H9 (cell line): Measurements from ENCODE around the gene KDM5B. TPM values are rescaled to one million over a fixed set of nuclear protein-coding genes. Genes with fewer than 3 reads are reported as not detected.

ENCODE experiments used
- DNase-seq: peaks from one replicate; pipeline ENCODE4 v3.0.0-alpha.2; 2017
- H2AFZ ChIP-seq: one replicate; pipeline ENCODE4 v1.6.1; 2013; ENCODE audit warnings: mild to moderate bottlenecking, low read length, control low read depth, moderate library complexity
- H2AK5ac ChIP-seq: 2 replicates; pipeline ENCODE4 v1.6.1; 2013; ENCODE audit warnings: low read length, control low read depth, mixed read lengths; ENCODE audit not compliant: insufficient read length
- H2BK120ac ChIP-seq: one replicate; pipeline ENCODE4 v1.6.1; 2013; ENCODE audit warnings: low read depth, mild to moderate bottlenecking, low read length, control low read depth, inconsistent platforms; ENCODE audit not compliant: poor library complexity, severe bottlenecking
- H2BK12ac ChIP-seq: 2 replicates; pipeline ENCODE4 v1.6.1; 2013; ENCODE audit warnings: low read length, control low read depth, mixed read lengths, low read depth; ENCODE audit not compliant: insufficient read length
- H2BK15ac ChIP-seq: 2 replicates; pipeline ENCODE4 v1.6.1; 2013; ENCODE audit warnings: low read depth, low read length, control low read depth
- H2BK20ac ChIP-seq: one replicate; pipeline ENCODE4 v1.6.1; 2013; ENCODE audit warnings: low read depth, mild to moderate bottlenecking, low read length, control low read depth, inconsistent platforms; ENCODE audit not compliant: poor library complexity, severe bottlenecking
- H2BK5ac ChIP-seq: 2 replicates; pipeline ENCODE4 v1.6.1; 2013; ENCODE audit warnings: low read length, control low read depth, mixed read lengths; ENCODE audit not compliant: insufficient read length
- H3K14ac ChIP-seq: 2 replicates; pipeline ENCODE4 v1.6.1; 2013; ENCODE audit warnings: low read length, control low read depth; ENCODE audit not compliant: insufficient read depth
- H3K18ac ChIP-seq: 2 replicates; pipeline ENCODE4 v1.6.1; 2013; ENCODE audit warnings: low read depth, mild to moderate bottlenecking, mixed read lengths, low read length, control low read depth; ENCODE audit not compliant: insufficient read length
- H3K23ac ChIP-seq: 2 replicates; pipeline ENCODE4 v1.6.1; 2013; ENCODE audit warnings: low read length, control low read depth, mixed read lengths, low read depth; ENCODE audit not compliant: insufficient read length
- H3K23me2 ChIP-seq: 2 replicates; pipeline ENCODE4 v1.6.1; 2013; ENCODE audit warnings: low read depth, mild to moderate bottlenecking, mixed read lengths, low read length, control low read depth; ENCODE audit not compliant: insufficient read length, poor library complexity, severe bottlenecking
- H3K27ac ChIP-seq: 2 replicates; pipeline ENCODE4 v1.5.1; 2013; ENCODE audit warnings: low read length, control low read depth, mixed read lengths, low read depth; ENCODE audit not compliant: insufficient read length
- H3K27me3 ChIP-seq: 2 replicates; pipeline ENCODE4 v1.6.1; 2013; ENCODE audit warnings: low read length, control low read depth, inconsistent platforms; ENCODE audit not compliant: insufficient read depth
- H3K4ac ChIP-seq: 2 replicates; pipeline ENCODE4 v1.6.1; 2013; ENCODE audit warnings: low read depth, mild to moderate bottlenecking, control low read depth, inconsistent platforms, low read length, moderate library complexity
- H3K4me1 ChIP-seq: 2 replicates; pipeline ENCODE4 v1.6.1; 2013; ENCODE audit warnings: low read length, control low read depth, inconsistent platforms; ENCODE audit not compliant: insufficient read depth
- H3K4me2 ChIP-seq: 2 replicates; pipeline ENCODE4 v1.6.1; 2013; ENCODE audit warnings: low read length, control low read depth, mixed read lengths; ENCODE audit not compliant: insufficient read length, insufficient read depth
- H3K56ac ChIP-seq: 2 replicates; pipeline ENCODE4 v1.6.1; 2013; ENCODE audit warnings: low read depth, mild to moderate bottlenecking, mixed read lengths, low read length, control low read depth; ENCODE audit not compliant: insufficient read length
- H3K79me1 ChIP-seq: 2 replicates; pipeline ENCODE4 v1.6.1; 2013; ENCODE audit warnings: low read depth, mild to moderate bottlenecking, moderate library complexity, low read length, control low read depth, inconsistent platforms; ENCODE audit not compliant: insufficient read depth, poor library complexity, severe bottlenecking
- H3K79me2 ChIP-seq: 2 replicates; pipeline ENCODE4 v1.6.1; 2013; ENCODE audit warnings: low read length, control low read depth, inconsistent platforms; ENCODE audit not compliant: insufficient read depth
- H3K9ac ChIP-seq: 2 replicates; pipeline ENCODE4 v1.6.1; 2013; ENCODE audit warnings: low read length, control low read depth, mixed read lengths; ENCODE audit not compliant: insufficient read length; ENCODE audit errors: extremely low read depth
- H3K9me3 ChIP-seq: one replicate; pipeline ENCODE4 v1.6.1; 2013; ENCODE audit warnings: low read depth, low read length, inconsistent platforms; ENCODE audit not compliant: control insufficient read depth
- H3T11ph ChIP-seq: one replicate; pipeline ENCODE4 v1.6.1; 2013; ENCODE audit warnings: mild to moderate bottlenecking, low read length, control low read depth, inconsistent platforms
- H4K20me1 ChIP-seq: one replicate; pipeline ENCODE4 v1.6.1; 2013; ENCODE audit not compliant: control insufficient read depth, insufficient read length, insufficient read depth
- H4K5ac ChIP-seq: 2 replicates; pipeline ENCODE4 v1.6.1; 2013; ENCODE audit warnings: low read depth, mild to moderate bottlenecking, mixed read lengths, low read length, control low read depth; ENCODE audit not compliant: insufficient read length
- H4K8ac ChIP-seq: replicated peaks from 2 replicates; pipeline ENCODE4 v1.6.1; 2013; ENCODE audit warnings: low read length, control low read depth, mixed read lengths, low read depth; ENCODE audit not compliant: insufficient read length
- H4K91ac ChIP-seq: 2 replicates; pipeline ENCODE4 v1.6.1; 2013; ENCODE audit warnings: low read depth, mild to moderate bottlenecking, moderate library complexity, mixed read lengths, low read length, control low read depth; ENCODE audit not compliant: insufficient read length
- H3K27ac Mint-ChIP-seq, 3 experiments: 2 replicates in 2 of 3; 3 replicates in 1 of 3; pipeline ENCODE4 v1.8.0; 2020 to 2021; ENCODE audit warnings: mixed read lengths in 3 of 3, mild to moderate bottlenecking in 1 of 3, moderate library complexity in 1 of 3
- H3K27me3 Mint-ChIP-seq: 2 replicates; pipeline ENCODE4 v1.8.0; 2021; ENCODE audit warnings: low read depth, mild to moderate bottlenecking, moderate library complexity, mixed read lengths
- H3K36me3 Mint-ChIP-seq, 3 experiments: 2 replicates in 2 of 3; 3 replicates in 1 of 3; pipeline ENCODE4 v1.8.0; 2020 to 2021; ENCODE audit warnings: low read depth in 3 of 3, mixed read lengths in 3 of 3; ENCODE audit not compliant: insufficient read depth in 1 of 3
- H3K4me1 Mint-ChIP-seq, 2 experiments: 2 replicates each; pipeline ENCODE4 v1.8.0; 2020; ENCODE audit warnings: mixed read lengths in 2 of 2
- H3K4me3 Mint-ChIP-seq, 2 experiments: 2 replicates in 1 of 2; 3 replicates in 1 of 2; pipeline ENCODE4 v1.8.0; 2020 to 2021; ENCODE audit warnings: mild to moderate bottlenecking in 2 of 2, mixed read lengths in 2 of 2, moderate library complexity in 1 of 2
- H3K9me3 Mint-ChIP-seq, 2 experiments: 2 replicates in 1 of 2; 3 replicates in 1 of 2; pipeline ENCODE4 v1.8.0; 2020; ENCODE audit warnings: mild to moderate bottlenecking in 2 of 2, mixed read lengths in 2 of 2, moderate library complexity in 1 of 2
- CTCF ChIP-seq: fragments of 200-600 bp; sonication (generic); conservative IDR thresholded peaks from 3 replicates; pipeline ENCODE4 v1.8.0; 2021; ENCODE audit warnings: antibody characterized with exemption, mild to moderate bottlenecking
- WGBS: extraction: QIAGEN DNeasy Blood & Tissue Kit; methylation state at CpG from one replicate; pipeline ENCODE4 v1.1.7; 2013; ENCODE audit warnings: missing lambda C conversion rate, low lambda C conversion rate, mixed read lengths; ENCODE audit not compliant: insufficient read length; ENCODE audit errors: extremely low coverage; 5-methylcytosine and 5-hydroxymethylcytosine counted together
- total RNA-seq: library from RNA; stranded (reverse); gene quantifications from 2 replicates; pipeline ENCODE4 v1.2.1, GENCODE V29; 2021

Gene KDM5B
- total RNA-seq, 1 experiment from 2014 or later: 210 TPM

- Histone ChIP-seq H2BK15ac (no peak overlapping the region), H3K4me1 (peaks cover 2% of the 10 kb centered on the region; the same call in 1 of the 2 replicates), H2BK20ac (no peak overlapping the region), H4K91ac (no peak overlapping the region), H3K14ac (no peak overlapping the region), H3K9ac (no peak overlapping the region), H3K79me1 (no peaks in the 10 kb centered on the region), H3K9me3 (no peaks in the 10 kb centered on the region), H2BK120ac (no peak overlapping the region), H4K8ac (no peak overlapping the region), H2BK12ac (no peak overlapping the region), H4K5ac (no peak overlapping the region), H3K23me2 (no peaks in the 10 kb centered on the region), H3K27ac (no peak overlapping the region), H2BK5ac (no peak overlapping the region), H2AK5ac (no peak overlapping the region), H4K20me1 (no peaks in the 10 kb centered on the region), H3K79me2 (no peaks in the 10 kb centered on the region), H3K56ac (no peak overlapping the region), H3K4me2 (no peak overlapping the region), H2AFZ (no peak overlapping the region), H3K23ac (no peak overlapping the region), H3K4ac (no peak overlapping the region), H3T11ph (no peak overlapping the region), H3K18ac (no peak overlapping the region), H3K27me3 (no peaks in the 10 kb centered on the region)
- no CpG with 5 or more reads among the region's 4 CpGs for WGBS
- no peak for DNase-seq
- Mint-ChIP-seq H3K36me3 (peaks cover 3 to 10% (median 9%) of the 10 kb centered on the region in 3 experiments; a peak in 4 of 7 replicates), H3K27me3 (peaks cover 3% of the 10 kb centered on the region; the same call in 1 of the 2 replicates), H3K4me1 (peaks cover 13 to 42% of the 10 kb centered on the region in 2 experiments), H3K27ac (no peak overlapping the region), H3K4me3 (no peak overlapping the region), H3K9me3 (peaks cover 0 to 8% of the 10 kb centered on the region in 2 experiments; a peak in 3 of 5 replicates)
- no peak for TF ChIP-seq CTCF
These were observed 128.6 kb downstream of the KDM5B start for GRCh38 chr1:202679406-202680177.
